AG04450 (cell line): ENCODE data around the gene S100A6. TPM values are rescaled to one million over a fixed set of nuclear protein-coding genes. Genes with fewer than 3 reads are reported as not detected.

ENCODE experiments used
- CTCF ChIA-PET: fragments of 300-600, 350-600 bp; formaldehyde crosslinking; extraction: SDS; loops from one replicate; lab custom pipeline; 2022; ENCODE audit warnings: antibody characterized with exemption, inconsistent platforms; lab: Charles Lee
- POLR2A ChIA-PET: fragments of 350-600 bp; formaldehyde crosslinking; extraction: SDS; loops from one replicate; lab custom pipeline; 2021; ENCODE audit warnings: antibody characterized with exemption, inconsistent platforms; lab: Yijun Ruan, JAX
- DNase-seq: peaks from one replicate; pipeline ENCODE4 v3.0.0-alpha.2; 2011; ENCODE audit warnings: low read depth, low spot score
- H3K27ac ChIP-seq: one replicate; pipeline ENCODE4 v1.5.1; 2012; ENCODE audit warnings: low read depth, low read length, control low read depth
- H3K27me3 ChIP-seq: one replicate; pipeline ENCODE4 v1.6.0; 2012; ENCODE audit warnings: low read length; ENCODE audit not compliant: control insufficient read depth, insufficient read depth
- H3K4me3 ChIP-seq: 2 replicates; pipeline ENCODE4 v1.5.1; 2011; ENCODE audit warnings: mild to moderate bottlenecking, low read depth, low read length, control low read depth
- H3K9me3 ChIP-seq: 2 replicates; pipeline ENCODE4 v1.5.1; 2012; ENCODE audit warnings: low read length; ENCODE audit not compliant: control insufficient read depth, insufficient read depth
- CTCF ChIP-seq: IDR thresholded peaks from 2 replicates; pipeline ENCODE4 v1.5.1; 2011; ENCODE audit warnings: low read depth, low read length, control low read depth, inconsistent platforms
- polyA plus RNA-seq: library from polyadenylated mRNA; depleted of rRNA; stranded (reverse); fragments of >200 nt; gene quantifications from 2 replicates; pipeline ENCODE4 v1.2.3, GENCODE V29; 2011

S100A6 gene
- polyA plus RNA-seq, 1 experiment: 1,379 TPM

GRCh38 chr1:153509729-153510354 lies 25.9 kb downstream of the S100A6 start:
- no peaks in the 10 kb centered on the region for H3K9me3 ChIP-seq
- H3K4me3 ChIP-seq: no peak overlapping the region
- no peak for DNase-seq
- no peak overlapping the region for H3K27ac ChIP-seq
- H3K27me3 ChIP-seq: no peaks in the 10 kb centered on the region
- ChIA-PET POLR2A (interaction anchor here (1.4 kb wide), 2 partner anchors 118 to 124 kb away, joined by 3 to 4 read pairs; partner anchors contain the start of genes CHTOP and S100A13), CTCF (interaction anchor here (0.6 to 6.2 kb wide), 28 partner anchors 8 to 656 kb away, joined by 3 to 163 read pairs (median 8); partner anchors contain the start of genes CHTOP, RAB13, S100A1 and S100A13)
- peak; percentile 65 for TF ChIP-seq CTCF

GRCh38 chr1:153509036-153509435 lies 26.8 kb downstream of the S100A6 start:
- Histone ChIP-seq H3K4me3 (no peak overlapping the region), H3K27ac (no peak overlapping the region), H3K9me3 (no peaks in the 10 kb centered on the region), H3K27me3 (no peaks in the 10 kb centered on the region)
- ChIA-PET CTCF (interaction anchor here (1.0 to 6.2 kb wide), 10 partner anchors 11 to 157 kb away, joined by 3 to 163 read pairs (median 6); partner anchors contain the start of gene S100A13), POLR2A (interaction anchor here (1.4 kb wide), 1 partner anchor 125 kb away, joined by 4 read pairs; the partner anchor contains the start of gene CHTOP)
- DNase-seq: no peak
- TF ChIP-seq CTCF: no peak

GRCh38 chr1:153507926-153508583 lies 27.7 kb downstream of the S100A6 start:
- no peak for DNase-seq
- no peak overlapping the region for H3K4me3 ChIP-seq
- TF ChIP-seq CTCF: no peak
- peak overlapping the region; percentile 31 for H3K27ac ChIP-seq
- ChIA-PET POLR2A (interaction anchor here (1.7 to 2.3 kb wide), 3 partner anchors 58 to 126 kb away, joined by 6 to 23 read pairs (median 14); partner anchors contain the start of gene CHTOP), CTCF (interaction anchor here (0.8 to 6.2 kb wide), 8 partner anchors 12 to 156 kb away, joined by 3 to 163 read pairs (median 4); no protein-coding TSS in a partner anchor)
- H3K27me3 ChIP-seq: no peaks in the 10 kb centered on the region
- H3K9me3 ChIP-seq: no peaks in the 10 kb centered on the region

GRCh38 chr1:153506831-153507413 lies 28.9 kb downstream of the S100A6 start:
- ChIA-PET CTCF (interaction anchor here (1.5 to 6.2 kb wide), 4 partner anchors 11 to 154 kb away, joined by 7 to 163 read pairs (median 16); no protein-coding TSS in a partner anchor), POLR2A (interaction anchor here (0.7 to 2.3 kb wide), 12 partner anchors 16 to 1554 kb away, joined by 3 to 23 read pairs (median 5); partner anchors contain the start of genes CHTOP, S100A13, S100A14 and S100A6)
- DNase-seq: peak; percentile 90
- TF ChIP-seq CTCF: no peak
- Histone ChIP-seq H3K4me3 (no peak overlapping the region), H3K27me3 (no peaks in the 10 kb centered on the region), H3K9me3 (no peaks in the 10 kb centered on the region), H3K27ac (peak overlapping the region; percentile 90)
